GM23338 (cell line): ENCODE results near the gene DGKB. TPM values are rescaled to one million over a fixed set of nuclear protein-coding genes. Genes with fewer than 3 reads are reported as not detected.

Experiments
- ATAC-seq: fragments of 200-7000 bp; cut with Tn5 transposase; 3 replicates; pipeline ENCODE4 v1.9.1; 2020
- DNase-seq: peaks from one replicate; pipeline ENCODE4 v3.0.0-alpha.2; 2015; ENCODE audit warnings: low spot score
- H2AFZ ChIP-seq: fragments of 200-600 bp; sonication (generic); 2 replicates; pipeline ENCODE4 v1.8.0; 2016; ENCODE audit warnings: antibody characterized with exemption, mild to moderate bottlenecking, moderate library complexity
- H3F3A ChIP-seq: fragments of 200-600 bp; sonication (generic); replicated peaks from 2 replicates; pipeline ENCODE4 v1.8.0; 2017; ENCODE audit warnings: antibody characterized with exemption, mixed run types, low read depth
- H3K27ac ChIP-seq: fragments of 200-600 bp; sonication (generic); 2 replicates; pipeline ENCODE4 v1.6.1; 2016; ENCODE audit warnings: low read depth
- H3K27me3 ChIP-seq: fragments of 200-600 bp; sonication (generic); 2 replicates; pipeline ENCODE4 v1.8.0; 2016; ENCODE audit warnings: mild to moderate bottlenecking, mixed run types, moderate library complexity; ENCODE audit not compliant: insufficient read depth
- H3K36me3 ChIP-seq: fragments of 200-600 bp; sonication (generic); 2 replicates; pipeline ENCODE4 v1.8.0; 2016; ENCODE audit warnings: mild to moderate bottlenecking; ENCODE audit not compliant: insufficient read depth
- H3K4me1 ChIP-seq: fragments of 200-600 bp; sonication (generic); 2 replicates; pipeline ENCODE4 v1.8.0; 2016; ENCODE audit warnings: mild to moderate bottlenecking, moderate library complexity; ENCODE audit not compliant: insufficient read depth
- H3K4me2 ChIP-seq: fragments of 200-600 bp; sonication (generic); 2 replicates; pipeline ENCODE4 v1.7.1; 2017; ENCODE audit warnings: mixed run types
- H3K4me3 ChIP-seq: fragments of 200-600 bp; sonication (generic); 2 replicates; pipeline ENCODE4 v1.6.1; 2016; ENCODE audit warnings: mixed run types
- H3K79me2 ChIP-seq: fragments of 200-600 bp; sonication (generic); replicated peaks from 2 replicates; pipeline ENCODE4 v1.8.0; 2017; ENCODE audit warnings: mild to moderate bottlenecking; ENCODE audit not compliant: insufficient read depth
- H3K9me2 ChIP-seq: fragments of 200-600 bp; sonication (generic); 2 replicates; pipeline ENCODE4 v1.8.0; 2017; ENCODE audit not compliant: insufficient read depth
- H4K20me1 ChIP-seq: fragments of 200-600 bp; sonication (generic); replicated peaks from 2 replicates; pipeline ENCODE4 v1.8.0; 2017; ENCODE audit warnings: mild to moderate bottlenecking; ENCODE audit not compliant: insufficient read depth
- H3K27ac Mint-ChIP-seq: 2 replicates; pipeline ENCODE4 v1.8.0; 2020; ENCODE audit warnings: inconsistent platforms, mild to moderate bottlenecking, moderate library complexity, mixed read lengths
- H3K27me3 Mint-ChIP-seq: 3 replicates; pipeline ENCODE4 v1.8.0; 2022; ENCODE audit warnings: low read depth, mild to moderate bottlenecking, moderate library complexity, mixed read lengths, inconsistent platforms; ENCODE audit not compliant: insufficient read depth, poor library complexity
- H3K36me3 Mint-ChIP-seq: 3 replicates; pipeline ENCODE4 v1.8.0; 2021; ENCODE audit warnings: low read depth, mild to moderate bottlenecking, inconsistent platforms, moderate library complexity, mixed read lengths
- H3K4me1 Mint-ChIP-seq: 3 replicates; pipeline ENCODE4 v1.8.0; 2020; ENCODE audit warnings: mild to moderate bottlenecking, inconsistent platforms, mixed read lengths
- H3K4me3 Mint-ChIP-seq: 3 replicates; pipeline ENCODE4 v1.8.0; 2021; ENCODE audit warnings: moderate library complexity, mild to moderate bottlenecking, inconsistent platforms, mixed read lengths
- H3K9me3 Mint-ChIP-seq: 3 replicates; pipeline ENCODE4 v1.8.0; 2020; ENCODE audit warnings: moderate library complexity, mild to moderate bottlenecking, inconsistent platforms, mixed read lengths
- CTCF ChIP-seq, 2 experiments: fragments of 200-600 bp in 1 of 2; sonication (generic) in 1 of 2; conservative IDR thresholded peaks; 2 replicates each; pipeline versions ENCODE4 v1.5.1 to v1.6.1; 2016 to 2017; ENCODE audit warnings: antibody characterized with exemption in 2 of 2, low read depth in 2 of 2, mild to moderate bottlenecking in 2 of 2, moderate library complexity in 1 of 2
- ETS1 ChIP-seq: IDR thresholded peaks from 2 replicates; pipeline ENCODE4 v1.6.1; 2016; ENCODE audit warnings: antibody characterized with exemption
- EZH2 ChIP-seq: fragments of 200-600 bp; sonication (generic); IDR thresholded peaks from one replicate; pipeline ENCODE4 v1.8.0; 2017; ENCODE audit warnings: antibody characterized with exemption, mild to moderate bottlenecking, low read depth; ENCODE audit not compliant: unreplicated experiment
- EZH2phosphoT487 ChIP-seq: fragments of 200-600 bp; sonication (generic); IDR thresholded peaks from one replicate; pipeline ENCODE4 v1.8.1; 2018; ENCODE audit warnings: antibody characterized with exemption; ENCODE audit not compliant: unreplicated experiment
- JUNB ChIP-seq: IDR thresholded peaks from one replicate; pipeline ENCODE4 v1.6.1; 2016; ENCODE audit warnings: antibody characterized with exemption; ENCODE audit not compliant: unreplicated experiment
- NANOG ChIP-seq: IDR thresholded peaks from 2 replicates; pipeline ENCODE4 v1.6.1; 2016; ENCODE audit warnings: antibody characterized with exemption, borderline replicate concordance
- REST ChIP-seq: IDR thresholded peaks from one replicate; pipeline ENCODE4 v1.6.1; 2018; ENCODE audit warnings: antibody characterized with exemption; ENCODE audit not compliant: unreplicated experiment
- STAT1 ChIP-seq: IDR thresholded peaks from one replicate; pipeline ENCODE4 v1.6.1; 2016; ENCODE audit warnings: antibody characterized with exemption; ENCODE audit not compliant: unreplicated experiment
- ZNF114 ChIP-seq: fragments of 250-450 bp; sonication (Bioruptor Pico); IDR thresholded peaks from 2 replicates; pipeline ENCODE4 v1.5.0; 2020; ENCODE audit warnings: mild to moderate bottlenecking, moderate library complexity
- ZNF462 ChIP-seq: fragments of 250-450 bp; sonication (Bioruptor Pico); IDR thresholded peaks from 2 replicates; pipeline ENCODE4 v1.5.0; 2020; ENCODE audit warnings: mild to moderate bottlenecking, moderate library complexity
- polyA plus RNA-seq: library from polyadenylated mRNA; unstranded; fragments of >200 nt; fragmentation: Nextera tagmentation; extraction: Ambion mirVana; gene quantifications from 2 replicates; pipeline ENCODE4 v1.2.1, GENCODE V29; 2016
- total RNA-seq: library from RNA; depleted of rRNA; stranded (reverse); fragments of >200 nt; shearing (Covaris generic); gene quantifications from 2 replicates; pipeline ENCODE4 v1.2.3, GENCODE V29; 2014

DGKB gene
- total and polyA plus RNA-seq, 2 experiments from 2014 or later = 4.8 to 11.5 TPM

GRCh38 chr7:14837216-14837615 lies 65.3 kb downstream of the DGKB start:
- Histone ChIP-seq H3K27me3 (no peaks in the 10 kb centered on the region), H3K4me3 (no peak overlapping the region), H3K9me2 (no peaks in the 10 kb centered on the region), H3K27ac (no peak overlapping the region), H3K4me2 (peak overlapping the region; percentile 4; the same call in 1 of the 2 replicates), H2AFZ (no peak overlapping the region), H3K79me2 (no peaks in the 10 kb centered on the region), H3F3A (no peaks in the 10 kb centered on the region), H4K20me1 (no peaks in the 10 kb centered on the region), H3K4me1 (peaks cover 53% of the 10 kb centered on the region), H3K36me3 (no peaks in the 10 kb centered on the region)
- no peak overlapping the region for H3K27ac Mint-ChIP-seq
- ATAC-seq (no peak), DNase-seq (no peak)
- H3K4me1 Mint-ChIP-seq = peaks cover 54% of the 10 kb centered on the region
- H3K36me3 Mint-ChIP-seq = peaks cover 8% of the 10 kb centered on the region; the same call in 2 of the 3 replicates
- no peak overlapping the region for H3K4me3 Mint-ChIP-seq
- TF ChIP-seq ETS1 (no peak), ZNF462 (CRISPR knock-in tag) (no peak), EZH2 (no peak), REST (no peak), ZNF114 (CRISPR knock-in tag) (no peak), STAT1 (no peak), CTCF (conservative IDR thresholded peaks at IDR 0.05; ENCODE audit: low read depth in 2 of 2) (no peak), JUNB (no peak), EZH2phosphoT487 (no peak), NANOG (no peak)
- no peaks in the 10 kb centered on the region; the same call in 2 of the 3 replicates for H3K9me3 Mint-ChIP-seq
- no peaks in the 10 kb centered on the region for H3K27me3 Mint-ChIP-seq
